Measurements from ENCODE around the gene FAM204A. TPM values are rescaled to one million over a fixed set of nuclear protein-coding genes. Genes with fewer than 3 reads are reported as not detected.

FAM204A gene
- total and polyA plus RNA-seq, 11 donors: 21.8 to 75.1 (median 58.3) TPM

DNA sequence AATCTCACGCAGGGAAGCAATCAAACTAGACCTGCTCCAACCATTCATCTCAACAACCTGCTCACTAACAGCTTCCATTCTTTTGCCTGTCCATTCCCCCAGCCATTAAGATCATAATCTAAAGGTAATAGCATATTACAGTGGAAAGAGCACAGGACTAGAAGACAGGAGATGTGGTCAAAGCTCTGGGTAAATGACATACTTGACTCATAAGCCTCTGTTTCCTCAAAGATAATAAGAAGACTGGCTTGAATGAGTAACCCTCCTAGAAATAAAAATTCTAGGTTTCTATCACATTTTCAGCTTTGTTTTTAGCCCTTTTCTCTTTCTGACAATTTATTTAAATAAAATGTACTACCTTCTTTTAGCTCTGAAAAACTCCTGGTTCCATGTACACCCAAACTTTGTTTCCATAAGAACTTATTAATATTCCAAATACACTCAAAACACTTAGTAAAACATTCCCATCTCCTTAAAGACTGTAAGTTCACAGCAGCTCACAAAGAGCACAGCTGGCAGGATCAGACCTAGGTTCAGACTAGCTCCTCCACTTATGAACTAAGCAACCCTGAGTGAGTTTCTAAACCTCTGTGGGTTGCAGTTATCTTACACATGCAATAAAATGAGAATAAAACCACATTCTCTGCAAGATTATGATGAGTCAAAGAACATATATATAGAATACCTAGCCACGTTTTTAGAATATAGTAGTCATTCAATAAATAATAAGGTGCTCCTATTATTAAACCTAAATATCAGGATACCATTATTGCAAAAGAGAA, 11.6 kb downstream of the FAM204A start:
- no peak for ATAC-seq
- intact Hi-C loops (cut with DNase I): loop anchor here in 1 of 10 donors (10.0 kb wide), 1 partner anchor 286 kb away; the partner anchor contains the start of gene RAB11FIP2
- Histone ChIP-seq H3K27me3 (no peaks in the 10 kb centered on the region), H3K27ac (no peak overlapping the region), H3K4me3 (no peak overlapping the region), H3K9me3 (no peaks in the 10 kb centered on the region), H3K36me3 (peaks cover 0 to 100% (median 92%) of the 10 kb centered on the region in 9 donors), H3K4me1 (peaks cover 0 to 14% (median 0%) of the 10 kb centered on the region in 12 donors)
- 93 to 97% (median 97%) methylated on average over 2 of the region's 2 CpGs for WGBS, 4 donors
- no peak for TF ChIP-seq POLR2A (IDR thresholded peaks at IDR 0.05)
- TF ChIP-seq, protein P1, sequence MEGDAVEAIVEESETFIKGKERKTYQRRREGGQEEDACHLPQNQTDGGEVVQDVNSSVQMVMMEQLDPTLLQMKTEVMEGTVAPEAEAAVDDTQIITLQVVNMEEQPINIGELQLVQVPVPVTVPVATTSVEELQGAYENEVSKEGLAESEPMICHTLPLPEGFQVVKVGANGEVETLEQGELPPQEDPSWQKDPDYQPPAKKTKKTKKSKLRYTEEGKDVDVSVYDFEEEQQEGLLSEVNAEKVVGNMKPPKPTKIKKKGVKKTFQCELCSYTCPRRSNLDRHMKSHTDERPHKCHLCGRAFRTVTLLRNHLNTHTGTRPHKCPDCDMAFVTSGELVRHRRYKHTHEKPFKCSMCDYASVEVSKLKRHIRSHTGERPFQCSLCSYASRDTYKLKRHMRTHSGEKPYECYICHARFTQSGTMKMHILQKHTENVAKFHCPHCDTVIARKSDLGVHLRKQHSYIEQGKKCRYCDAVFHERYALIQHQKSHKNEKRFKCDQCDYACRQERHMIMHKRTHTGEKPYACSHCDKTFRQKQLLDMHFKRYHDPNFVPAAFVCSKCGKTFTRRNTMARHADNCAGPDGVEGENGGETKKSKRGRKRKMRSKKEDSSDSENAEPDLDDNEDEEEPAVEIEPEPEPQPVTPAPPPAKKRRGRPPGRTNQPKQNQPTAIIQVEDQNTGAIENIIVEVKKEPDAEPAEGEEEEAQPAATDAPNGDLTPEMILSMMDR (IDR thresholded peaks at IDR 0.05): no peak
- DNase-seq: no peak

DNA sequence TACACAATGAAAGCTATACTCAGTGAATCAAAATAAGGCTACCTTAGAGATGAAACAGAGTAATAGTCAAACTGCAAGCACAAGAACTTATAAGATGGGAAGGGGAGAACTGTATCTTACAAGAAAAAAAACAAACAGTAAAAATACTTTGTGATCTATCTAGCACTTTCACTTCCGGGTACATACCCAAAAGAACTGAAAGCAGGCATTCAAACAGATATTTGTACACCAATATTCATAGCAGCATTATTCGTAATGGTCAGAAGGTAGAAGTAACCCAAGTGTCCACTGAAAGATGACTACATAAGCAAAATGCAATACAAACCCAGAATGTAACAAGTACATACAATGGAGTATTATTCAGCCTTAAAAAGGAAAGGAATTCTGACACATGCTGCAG, 18.0 kb downstream of the FAM204A start:
- H3K9me3 ChIP-seq: no peaks in the 10 kb centered on the region
- peaks cover 0 to 99% (median 84%) of the 10 kb centered on the region in 9 donors for H3K36me3 ChIP-seq
- TF ChIP-seq, protein P1 (IDR thresholded peaks at IDR 0.05): no peak
- no peak for TF ChIP-seq POLR2A (IDR thresholded peaks at IDR 0.05)
- intact Hi-C loops (cut with DNase I): loop anchor here in 1 of 10 donors (10.0 kb wide), 1 partner anchor 289 kb away; no protein-coding TSS in a partner anchor
- ATAC-seq: no peak
- 93 to 99% (median 95%) methylated on average over 2 of the region's 2 CpGs for WGBS, 4 donors
- H3K4me3 ChIP-seq: no peak overlapping the region
- H3K27ac ChIP-seq: no peak overlapping the region
- no peaks in the 10 kb centered on the region for H3K27me3 ChIP-seq
- peaks cover 0 to 22% (median 11%) of the 10 kb centered on the region in 12 donors for H3K4me1 ChIP-seq
- no peak for DNase-seq

DNA sequence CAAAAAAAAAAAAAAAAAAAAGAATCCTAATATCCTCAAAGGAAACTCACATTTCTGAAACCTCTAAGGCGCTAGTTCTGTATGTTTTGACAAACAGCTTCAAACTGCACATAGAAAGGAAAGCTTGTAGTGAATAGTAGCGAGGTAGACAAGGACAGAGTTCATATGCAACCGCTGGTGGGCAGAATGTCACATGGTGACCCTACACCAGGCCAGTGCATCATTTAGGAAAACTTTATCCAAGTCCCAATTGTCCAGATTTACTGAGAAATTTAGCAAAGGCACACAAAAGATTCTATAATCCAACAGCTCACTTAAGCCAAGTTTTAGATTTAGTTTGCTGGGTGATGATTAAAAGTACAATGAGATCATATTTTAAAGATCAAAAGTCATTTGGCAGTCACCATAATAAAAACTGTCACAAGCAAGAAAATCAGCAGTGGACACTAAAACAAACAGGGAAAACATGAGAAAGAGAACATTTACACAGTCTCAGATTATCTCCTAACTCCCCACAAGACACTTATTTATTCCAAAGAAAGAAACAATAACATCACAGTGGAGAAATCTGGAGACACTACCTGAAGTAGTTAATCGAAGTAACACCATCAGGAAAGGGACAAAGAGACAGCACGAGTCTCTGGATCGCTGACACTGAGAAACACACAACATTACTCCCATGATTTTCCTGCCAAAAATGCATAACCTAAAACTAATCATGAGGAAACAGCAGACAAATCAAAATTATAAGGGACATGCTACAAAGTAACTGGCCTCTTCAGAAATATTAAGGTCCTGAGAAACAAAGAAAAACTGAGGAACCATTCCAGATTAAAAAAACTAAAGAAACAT, 20.2 kb downstream of the FAM204A start:
- H3K4me1 ChIP-seq: peaks cover 0 to 22% (median 11%) of the 10 kb centered on the region in 12 donors
- peak overlapping the region in 7 of 12 donors; percentile 4 to 34 (median 19) for H3K27ac ChIP-seq
- intact Hi-C loops (cut with DNase I): loop anchor here in 1 of 10 donors (10.0 kb wide), 1 partner anchor 287 kb away; no protein-coding TSS in a partner anchor
- H3K9me3 ChIP-seq: no peaks in the 10 kb centered on the region
- H3K27me3 ChIP-seq: no peaks in the 10 kb centered on the region
- WGBS, 4 donors: 43 to 73% (median 46%) methylated on average over 6 of the region's 6 CpGs
- DNase-seq (no peak), ATAC-seq (no peak)
- TF ChIP-seq, protein P1 (IDR thresholded peaks at IDR 0.05): no peak
- TF ChIP-seq POLR2A (IDR thresholded peaks at IDR 0.05): no peak
- H3K36me3 ChIP-seq: peaks cover 0 to 97% (median 74%) of the 10 kb centered on the region in 9 donors
- no peak overlapping the region for H3K4me3 ChIP-seq

DNA sequence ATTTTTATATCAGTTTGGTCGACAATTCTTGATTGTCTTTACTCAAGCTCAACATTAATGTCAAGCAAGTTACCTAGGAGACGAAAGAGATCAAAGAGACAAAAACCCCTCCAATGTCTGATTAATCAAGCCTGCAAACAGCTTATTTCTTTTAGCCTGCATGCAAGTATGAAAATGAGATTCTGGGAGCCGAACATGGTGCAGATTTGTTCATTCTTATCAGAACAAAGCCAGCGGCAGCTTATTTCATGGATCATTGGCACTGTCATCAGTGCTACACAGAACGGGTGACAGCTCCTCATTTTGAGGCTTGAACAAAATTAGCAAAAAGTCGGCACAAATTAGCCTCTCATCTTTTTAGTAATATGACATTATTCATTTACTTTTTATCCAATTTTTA, 26.5 kb downstream of the FAM204A start:
- no peak for ATAC-seq
- Histone ChIP-seq H3K4me1 (peaks cover 0 to 5% (median 0%) of the 10 kb centered on the region in 12 donors), H3K4me3 (no peak overlapping the region), H3K36me3 (peaks cover 0 to 89% (median 71%) of the 10 kb centered on the region in 9 donors), H3K9me3 (no peaks in the 10 kb centered on the region), H3K27me3 (no peaks in the 10 kb centered on the region), H3K27ac (no peak overlapping the region)
- 76 to 81% (median 78%) methylated on average over 6 of the region's 6 CpGs for WGBS, 4 donors
- DNase-seq: no peak
- intact Hi-C loops (cut with DNase I): no loop called here
- TF ChIP-seq, protein P1 (IDR thresholded peaks at IDR 0.05): no peak
- no peak for TF ChIP-seq POLR2A (IDR thresholded peaks at IDR 0.05)

Data from heart left ventricle (tissue), 16 donors.